Ishikawa (cell line): ENCODE data around the gene ARHGAP5.

Experiments
- CEBPB ChIP-seq: IDR thresholded peaks from 2 replicates; pipeline ENCODE4 v1.6.1; 2012
- CREB1 ChIP-seq: IDR thresholded peaks from 2 replicates; pipeline ENCODE4 v1.6.1; 2012; ENCODE audit warnings: low read depth
- EGR1 ChIP-seq: IDR thresholded peaks from 2 replicates; pipeline ENCODE4 v1.6.1; 2012
- EP300 ChIP-seq: IDR thresholded peaks from 2 replicates; pipeline ENCODE4 v1.6.1; 2012; ENCODE audit warnings: borderline replicate concordance
- FOXM1 ChIP-seq: IDR thresholded peaks from 2 replicates; pipeline ENCODE4 v1.6.1; 2012; ENCODE audit warnings: low read depth, borderline replicate concordance
- MAX ChIP-seq: IDR thresholded peaks from 2 replicates; pipeline ENCODE4 v1.6.1; 2012
- NFIC ChIP-seq: IDR thresholded peaks from 2 replicates; pipeline ENCODE4 v1.6.1; 2012
- RAD21 ChIP-seq: IDR thresholded peaks from 2 replicates; pipeline ENCODE4 v1.6.1; 2012; ENCODE audit warnings: low read depth
- REST ChIP-seq: IDR thresholded peaks from 2 replicates; pipeline ENCODE4 v1.6.1; 2012; ENCODE audit warnings: low read depth, mild to moderate bottlenecking
- TAF1 ChIP-seq: IDR thresholded peaks from 2 replicates; pipeline ENCODE4 v1.6.1; 2012; ENCODE audit warnings: low read depth, mild to moderate bottlenecking
- TCF12 ChIP-seq: IDR thresholded peaks from 2 replicates; pipeline ENCODE4 v1.6.1; 2012; ENCODE audit warnings: low read depth
- TEAD4 ChIP-seq: IDR thresholded peaks from 2 replicates; pipeline ENCODE4 v1.6.1; 2012
- USF1 ChIP-seq: IDR thresholded peaks from 2 replicates; pipeline ENCODE4 v1.6.1; 2012
- YY1 ChIP-seq: IDR thresholded peaks from 2 replicates; pipeline ENCODE4 v1.6.1; 2012; ENCODE audit warnings: low read depth
- ZBTB7A ChIP-seq: IDR thresholded peaks from 2 replicates; pipeline ENCODE4 v1.6.1; 2012; ENCODE audit warnings: low read depth

Gene ARHGAP5

GRCh38 chr14:32128703-32129102, 51.6 kb downstream of the ARHGAP5 start:
- TF ChIP-seq EP300 (no peak), NFIC (no peak), TEAD4 (no peak), ZBTB7A (no peak), CEBPB (no peak), USF1 (no peak), FOXM1 (no peak), EGR1 (no peak), TAF1 (no peak), REST (no peak)

- peak; percentile 55 for TF ChIP-seq USF1
- no peak for TF ChIP-seq MAX
Measured at GRCh38 chr14:32129124-32129523, 52.0 kb downstream of the ARHGAP5 start.

- TF ChIP-seq REST, result no peak
- no peak for TF ChIP-seq CREB1
- no peak for TF ChIP-seq ZBTB7A
- peak; percentile 66 for TF ChIP-seq NFIC
- TF ChIP-seq EP300, result peak; percentile 42; the same call in 1 of the 2 replicates
- no peak for TF ChIP-seq USF1
- TF ChIP-seq TEAD4, result peak; percentile 68
- peak; percentile 23; the same call in 1 of the 2 replicates for TF ChIP-seq TCF12
Measured at GRCh38 chr14:32134448-32135097, 57.5 kb downstream of the ARHGAP5 start.

DNA sequence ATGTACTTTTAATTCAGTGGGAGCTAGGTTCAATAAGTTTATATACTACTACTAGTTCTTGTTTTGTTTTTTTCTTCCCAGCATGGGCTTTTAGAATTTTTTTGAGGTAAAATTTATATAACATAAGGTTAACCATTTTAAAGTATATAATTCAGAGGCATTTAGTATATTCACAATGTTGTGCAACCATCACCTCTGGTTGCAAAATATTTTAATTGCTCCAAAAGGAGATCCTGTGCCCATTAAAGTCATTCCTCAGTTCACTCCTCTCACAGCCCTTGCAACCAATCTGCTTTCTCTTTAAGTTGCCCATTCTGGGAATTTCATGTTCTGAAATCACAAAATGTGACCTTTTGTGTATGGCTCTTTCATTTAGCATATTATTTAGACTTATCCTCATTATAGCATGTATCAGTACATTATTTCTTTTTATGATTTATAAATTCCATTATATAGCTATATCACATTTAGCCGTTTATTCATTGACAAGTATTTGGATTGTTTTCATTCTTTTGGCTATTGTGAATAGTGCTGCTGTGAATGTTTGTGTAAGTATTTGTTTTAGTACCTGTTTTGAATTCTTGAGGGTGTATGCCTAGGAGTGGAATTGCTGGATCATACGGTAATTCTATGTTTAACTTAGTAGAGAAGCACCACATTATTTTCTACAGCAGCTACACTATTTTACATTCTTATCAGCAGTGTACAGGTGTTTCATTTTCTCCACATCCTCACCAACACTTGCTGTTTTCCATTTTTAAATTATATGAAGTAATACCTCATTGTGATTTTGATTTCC, 59.1 kb downstream of the ARHGAP5 start:
- TF ChIP-seq TCF12 (no peak), CEBPB (peak; percentile 76)

DNA sequence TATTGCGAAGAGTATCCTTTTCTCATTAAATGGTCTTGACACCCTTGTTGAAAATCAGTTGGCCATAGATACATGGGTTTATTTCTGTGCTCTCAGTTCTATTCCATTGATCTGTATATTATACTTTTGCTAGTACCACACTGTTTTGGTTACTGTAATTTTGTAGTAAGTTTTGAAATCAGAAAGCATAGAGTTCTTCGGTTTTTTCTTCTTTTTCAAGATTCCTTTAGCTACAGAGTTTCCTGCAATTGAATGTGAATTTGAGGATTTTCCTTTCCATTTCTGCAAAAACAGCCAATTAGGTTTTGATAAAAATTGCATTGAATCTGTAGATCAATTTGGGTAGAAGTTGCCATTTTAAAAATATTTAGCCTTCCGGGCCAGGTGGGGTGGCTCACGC, 60.2 kb downstream of the ARHGAP5 start:
- TF ChIP-seq RAD21 (no peak), EGR1 (no peak), ZBTB7A (no peak), TEAD4 (no peak), TCF12 (no peak), FOXM1 (no peak), REST (no peak), TAF1 (no peak), MAX (no peak), EP300 (no peak), YY1 (no peak), CREB1 (no peak), USF1 (no peak), CEBPB (no peak), NFIC (no peak)
